ENCODE measurements around the gene TEAD4.

GRCh38 chr12:2930865-2931264, 28.3 kb upstream of the TEAD4 start:
- TF ChIP-seq CTCF (IDR thresholded peaks at IDR 0.05): no peak
- no peak for TF ChIP-seq EZH2 (IDR thresholded peaks at IDR 0.05; ENCODE audit: borderline replicate concordance, insufficient read depth, low read depth, low read length, poor library complexity, severe bottlenecking)

All from B cell (primary cell).